Forelimb muscle (tissue), 1 donor: ENCODE data around the gene PIWIL4. TPM values are rescaled to one million over a fixed set of nuclear protein-coding genes. Genes with fewer than 3 reads are reported as not detected.
"Not testable (repeated sequence)": the region's sequence is repeated elsewhere in the genome, so short reads cannot be mapped to it uniquely, and the experiment has no call there.

Source experiments
- DNase-seq: peaks from one replicate; pipeline ENCODE4 v3.0.0-alpha.2; 2013; ENCODE audit warnings: low read depth
- polyA plus RNA-seq: library from polyadenylated mRNA; unstranded; fragments of 120-200 nt; gene quantifications from one replicate; pipeline ENCODE4 v1.2.1, GENCODE V29; 2013; ENCODE audit not compliant: insufficient read length

The PIWIL4 gene
- polyA plus RNA-seq, 1 donor: 4.1 TPM

GRCh38 chr11:94546886-94547285 lies 20.3 kb upstream of the PIWIL4 start:
- DNase-seq: no peak

- DNase-seq: no peak
Measured at GRCh38 chr11:94549146-94549545, 18.0 kb upstream of the PIWIL4 start.

GRCh38 chr11:94550513-94550912 lies 16.7 kb upstream of the PIWIL4 start:
- DNase-seq: no peak

- DNase-seq: no peak
Measured at GRCh38 chr11:94553938-94554337, 13.2 kb upstream of the PIWIL4 start.

- not testable (repeated sequence) for DNase-seq
Measured at GRCh38 chr11:94555752-94556329, 11.3 kb upstream of the PIWIL4 start.

- no peak for DNase-seq
Measured at GRCh38 chr11:94557421-94557820, 9.7 kb upstream of the PIWIL4 start.

- DNase-seq: no peak
Measured at GRCh38 chr11:94557992-94558391, 9.2 kb upstream of the PIWIL4 start.

GRCh38 chr11:94558468-94558867 lies 8.7 kb upstream of the PIWIL4 start:
- DNase-seq: no peak

- DNase-seq: no peak
Measured at GRCh38 chr11:94558932-94559331, 8.2 kb upstream of the PIWIL4 start.

- DNase-seq: no peak
Measured at GRCh38 chr11:94559361-94559760, 7.8 kb upstream of the PIWIL4 start.

- no peak for DNase-seq
Measured at GRCh38 chr11:94560834-94561233, 6.3 kb upstream of the PIWIL4 start.

GRCh38 chr11:94563176-94563847 lies 3.9 kb upstream of the PIWIL4 start:
- DNase-seq: no peak

GRCh38 chr11:94563848-94564467 lies 3.2 kb upstream of the PIWIL4 start:
- no peak for DNase-seq

- no peak for DNase-seq
Measured at GRCh38 chr11:94568200-94568599, 1.0 kb downstream of the PIWIL4 start.

GRCh38 chr11:94568717-94569116 lies 1.5 kb downstream of the PIWIL4 start:
- no peak for DNase-seq

GRCh38 chr11:94572975-94573374 lies 5.8 kb downstream of the PIWIL4 start:
- DNase-seq: not testable (repeated sequence)

- DNase-seq: no peak
Measured at GRCh38 chr11:94574193-94574961, 7.2 kb downstream of the PIWIL4 start.

- no peak for DNase-seq
Measured at GRCh38 chr11:94576306-94576705, 9.1 kb downstream of the PIWIL4 start.

- no peak for DNase-seq
Measured at GRCh38 chr11:94577841-94578240, 10.7 kb downstream of the PIWIL4 start.

GRCh38 chr11:94581926-94582325 lies 14.8 kb downstream of the PIWIL4 start:
- DNase-seq: no peak

GRCh38 chr11:94583213-94583865 lies 16.2 kb downstream of the PIWIL4 start:
- no peak for DNase-seq
